Panc1 (cell line): Measurements from ENCODE around the gene ACSL6.

Experiments used
- POLR2AphosphoS5 ChIP-seq: IDR thresholded peaks from 2 replicates; pipeline ENCODE4 v1.6.1; 2012; ENCODE audit warnings: mild to moderate bottlenecking, low read depth, low read length, moderate library complexity
- SIN3A ChIP-seq: IDR thresholded peaks from 2 replicates; pipeline ENCODE4 v1.6.1; 2012; ENCODE audit warnings: low read depth, mild to moderate bottlenecking, low read length, moderate library complexity, borderline replicate concordance; ENCODE audit not compliant: insufficient read depth
- TCF7L2 ChIP-seq: IDR thresholded peaks from 2 replicates; pipeline ENCODE4 v1.6.1; 2011; ENCODE audit warnings: mild to moderate bottlenecking, low read depth, low read length, inconsistent platforms
- TF ChIP-seq, protein P1 (sequence below): fragments of 450-650 bp; IDR thresholded peaks from 2 replicates; pipeline ENCODE4 v1.5.1; 2017; ENCODE audit warnings: mild to moderate bottlenecking
- TF ChIP-seq, protein P2 (sequence below), 2 experiments: IDR thresholded peaks; 2 replicates each; pipeline ENCODE4 v1.6.1; 2011 to 2012; ENCODE audit warnings: low read depth in 2 of 2, control low read depth in 1 of 2, low read length in 1 of 2, mild to moderate bottlenecking in 1 of 2, moderate library complexity in 1 of 2; ENCODE audit not compliant: insufficient read depth in 1 of 2

DNA sequence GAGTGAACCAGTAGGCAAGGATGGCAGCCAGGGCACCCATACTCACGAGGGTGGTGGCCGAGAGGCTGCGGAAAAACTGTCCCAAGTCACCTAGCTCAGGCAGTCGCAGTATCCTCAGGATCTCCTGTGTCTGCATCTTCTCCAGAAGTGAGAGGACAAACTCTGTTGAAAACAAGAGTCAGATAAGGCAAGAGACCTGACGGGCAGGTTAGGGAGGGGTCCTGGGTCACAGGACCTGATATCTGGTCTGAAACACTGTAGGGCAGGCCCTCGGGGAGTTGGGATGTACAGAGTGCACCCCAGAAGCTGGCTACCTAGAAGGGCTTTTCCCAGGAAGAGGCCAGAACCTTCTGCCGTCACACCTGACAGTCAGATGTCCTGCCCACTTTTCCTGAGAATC lies 17.4 kb downstream of the ACSL6 start:
- TF ChIP-seq, protein P1, sequence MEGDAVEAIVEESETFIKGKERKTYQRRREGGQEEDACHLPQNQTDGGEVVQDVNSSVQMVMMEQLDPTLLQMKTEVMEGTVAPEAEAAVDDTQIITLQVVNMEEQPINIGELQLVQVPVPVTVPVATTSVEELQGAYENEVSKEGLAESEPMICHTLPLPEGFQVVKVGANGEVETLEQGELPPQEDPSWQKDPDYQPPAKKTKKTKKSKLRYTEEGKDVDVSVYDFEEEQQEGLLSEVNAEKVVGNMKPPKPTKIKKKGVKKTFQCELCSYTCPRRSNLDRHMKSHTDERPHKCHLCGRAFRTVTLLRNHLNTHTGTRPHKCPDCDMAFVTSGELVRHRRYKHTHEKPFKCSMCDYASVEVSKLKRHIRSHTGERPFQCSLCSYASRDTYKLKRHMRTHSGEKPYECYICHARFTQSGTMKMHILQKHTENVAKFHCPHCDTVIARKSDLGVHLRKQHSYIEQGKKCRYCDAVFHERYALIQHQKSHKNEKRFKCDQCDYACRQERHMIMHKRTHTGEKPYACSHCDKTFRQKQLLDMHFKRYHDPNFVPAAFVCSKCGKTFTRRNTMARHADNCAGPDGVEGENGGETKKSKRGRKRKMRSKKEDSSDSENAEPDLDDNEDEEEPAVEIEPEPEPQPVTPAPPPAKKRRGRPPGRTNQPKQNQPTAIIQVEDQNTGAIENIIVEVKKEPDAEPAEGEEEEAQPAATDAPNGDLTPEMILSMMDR: no peak
- no peak for TF ChIP-seq POLR2AphosphoS5
- no peak for TF ChIP-seq TCF7L2
- TF ChIP-seq, protein P2, sequence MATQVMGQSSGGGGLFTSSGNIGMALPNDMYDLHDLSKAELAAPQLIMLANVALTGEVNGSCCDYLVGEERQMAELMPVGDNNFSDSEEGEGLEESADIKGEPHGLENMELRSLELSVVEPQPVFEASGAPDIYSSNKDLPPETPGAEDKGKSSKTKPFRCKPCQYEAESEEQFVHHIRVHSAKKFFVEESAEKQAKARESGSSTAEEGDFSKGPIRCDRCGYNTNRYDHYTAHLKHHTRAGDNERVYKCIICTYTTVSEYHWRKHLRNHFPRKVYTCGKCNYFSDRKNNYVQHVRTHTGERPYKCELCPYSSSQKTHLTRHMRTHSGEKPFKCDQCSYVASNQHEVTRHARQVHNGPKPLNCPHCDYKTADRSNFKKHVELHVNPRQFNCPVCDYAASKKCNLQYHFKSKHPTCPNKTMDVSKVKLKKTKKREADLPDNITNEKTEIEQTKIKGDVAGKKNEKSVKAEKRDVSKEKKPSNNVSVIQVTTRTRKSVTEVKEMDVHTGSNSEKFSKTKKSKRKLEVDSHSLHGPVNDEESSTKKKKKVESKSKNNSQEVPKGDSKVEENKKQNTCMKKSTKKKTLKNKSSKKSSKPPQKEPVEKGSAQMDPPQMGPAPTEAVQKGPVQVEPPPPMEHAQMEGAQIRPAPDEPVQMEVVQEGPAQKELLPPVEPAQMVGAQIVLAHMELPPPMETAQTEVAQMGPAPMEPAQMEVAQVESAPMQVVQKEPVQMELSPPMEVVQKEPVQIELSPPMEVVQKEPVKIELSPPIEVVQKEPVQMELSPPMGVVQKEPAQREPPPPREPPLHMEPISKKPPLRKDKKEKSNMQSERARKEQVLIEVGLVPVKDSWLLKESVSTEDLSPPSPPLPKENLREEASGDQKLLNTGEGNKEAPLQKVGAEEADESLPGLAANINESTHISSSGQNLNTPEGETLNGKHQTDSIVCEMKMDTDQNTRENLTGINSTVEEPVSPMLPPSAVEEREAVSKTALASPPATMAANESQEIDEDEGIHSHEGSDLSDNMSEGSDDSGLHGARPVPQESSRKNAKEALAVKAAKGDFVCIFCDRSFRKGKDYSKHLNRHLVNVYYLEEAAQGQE (IDR thresholded peaks at IDR 0.05; ENCODE audit: insufficient read depth in 1 of 2, low read depth in 2 of 2, low read length in 1 of 2): no peak
- no peak for TF ChIP-seq SIN3A
